IPS-NIHi11 (cell line): ENCODE measurements around the gene KIAA0040.

Experiments
- DNase-seq: peaks from one replicate; pipeline ENCODE4 v3.0.0; 2012; ENCODE audit warnings: mixed read lengths, low spot score

Gene KIAA0040

GRCh38 chr1:175192630-175193526, at the start of gene KIAA0040:
Gene KIAA0040 (minus strand): TSS chr1:175192776. CDS start chr1:175161013, 31,763 bp downstream.
- peak; percentile 86 for DNase-seq

GRCh38 chr1:175237389-175237788, 44.8 kb upstream of the KIAA0040 start:
- DNase-seq = no peak

GRCh38 chr1:175234639-175235038, 42.1 kb upstream of the KIAA0040 start:
- no peak for DNase-seq

GRCh38 chr1:175232335-175232734, 39.8 kb upstream of the KIAA0040 start:
- DNase-seq = no peak

- DNase-seq = no peak
Observed at GRCh38 chr1:175225805-175226129, 33.2 kb upstream of the KIAA0040 start.

GRCh38 chr1:175222296-175222938, 29.8 kb upstream of the KIAA0040 start:
- no peak for DNase-seq

- DNase-seq = peak; percentile 74
Observed at GRCh38 chr1:175221557-175222175, 29.1 kb upstream of the KIAA0040 start.

- DNase-seq = no peak
Observed at GRCh38 chr1:175220853-175221556, 28.4 kb upstream of the KIAA0040 start.

- no peak for DNase-seq
Observed at GRCh38 chr1:175219774-175220173, 27.2 kb upstream of the KIAA0040 start.

GRCh38 chr1:175218786-175219434, 26.3 kb upstream of the KIAA0040 start:
- no peak for DNase-seq

GRCh38 chr1:175217721-175218531, 25.4 kb upstream of the KIAA0040 start:
- no peak for DNase-seq

- DNase-seq = no peak
Observed at GRCh38 chr1:175216444-175216843, 23.9 kb upstream of the KIAA0040 start.

GRCh38 chr1:175211656-175212055, 19.1 kb upstream of the KIAA0040 start:
- DNase-seq = no peak

- no peak for DNase-seq
Observed at GRCh38 chr1:175210744-175211143, 18.2 kb upstream of the KIAA0040 start.

GRCh38 chr1:175209493-175209921, 16.9 kb upstream of the KIAA0040 start:
- no peak for DNase-seq

GRCh38 chr1:175208773-175209492, 16.4 kb upstream of the KIAA0040 start:
- DNase-seq = no peak

- DNase-seq = no peak
Observed at GRCh38 chr1:175207971-175208370, 15.4 kb upstream of the KIAA0040 start.

GRCh38 chr1:175206687-175207086, 14.1 kb upstream of the KIAA0040 start:
- DNase-seq = no peak

GRCh38 chr1:175204330-175204729, 11.8 kb upstream of the KIAA0040 start:
- DNase-seq = no peak

GRCh38 chr1:175203570-175204068, 11.0 kb upstream of the KIAA0040 start:
- DNase-seq = no peak
